Testis (tissue), 3 donors: ENCODE measurements around the gene KAT8. TPM values are rescaled to one million over a fixed set of nuclear protein-coding genes. Genes with fewer than 3 reads are reported as not detected.

ENCODE experiments used
- DNase-seq: peaks from one replicate; pipeline ENCODE4 v3.0.0-alpha.2; 2019
- H3K27ac ChIP-seq, 2 donors: fragments of 200-600 bp; sonication (generic); one replicate each; pipeline ENCODE4 v1.5.1; 2019
- H3K27me3 ChIP-seq: fragments of 200-600 bp; sonication (generic); one replicate; pipeline ENCODE4 v1.5.1; 2019
- H3K36me3 ChIP-seq: fragments of 200-600 bp; sonication (generic); one replicate; pipeline ENCODE4 v1.5.1; 2017; ENCODE audit warnings: low read depth; ENCODE audit errors: missing control alignments
- H3K4me1 ChIP-seq: fragments of 200-600 bp; sonication (generic); one replicate; pipeline ENCODE4 v1.5.1; 2019
- H3K4me3 ChIP-seq, 2 donors: fragments of 200-600 bp; sonication (generic); one replicate each; pipeline ENCODE4 v1.5.1; 2017 to 2019
- H3K9me3 ChIP-seq: fragments of 200-600 bp; sonication (generic); one replicate; pipeline ENCODE4 v1.5.1; 2017
- CTCF ChIP-seq, 3 experiments: fragments of 450-650 bp in 2 of 3; fragments of 200-600 bp in 1 of 3; sonication (generic) in 1 of 3; IDR thresholded peaks; one replicate each; pipeline ENCODE4 v1.5.1; 2016 to 2019; ENCODE audit warnings: antibody characterized with exemption in 3 of 3, mild to moderate bottlenecking in 2 of 3, moderate library complexity in 1 of 3
- POLR2A ChIP-seq: fragments of 450-650 bp; IDR thresholded peaks from one replicate; pipeline ENCODE4 v1.6.1; 2017; ENCODE audit warnings: antibody characterized with exemption, mild to moderate bottlenecking, moderate library complexity
- WGBS, 2 donors: methylation state at CpG; one replicate each; pipeline ENCODE4 v1.1.5; 2018; 5-methylcytosine and 5-hydroxymethylcytosine counted together
- intact Hi-C: fragments of 100-400 bp; cut with DNase I; formaldehyde crosslinking; loops from one replicate; pipeline ENCODE4 v1.15.1; 2023; ENCODE audit warnings: low total_unique reads
- polyA plus RNA-seq: library from polyadenylated mRNA; stranded (reverse); fragments of 350-450 nt; fragmentation: Illumina TruSeq; extraction: RNeasy Lipid Tissue Mini Kit (QIAGEN cat#74804); gene quantifications from one replicate; pipeline ENCODE4 v1.2.3, GENCODE V29; 2014; ENCODE audit warnings: low read depth, low replicate concordance; ENCODE audit not compliant: insufficient read depth
- total RNA-seq, 2 donors: library from RNA; depleted of rRNA; stranded (reverse); fragments of >200 nt; gene quantifications; one replicate each; pipeline ENCODE4 v1.2.3, GENCODE V29; 2016

KAT8 gene
- total and polyA plus RNA-seq, 3 donors from 2014 or later: 86.0 to 111 (median 96.9) TPM

GRCh38 chr16:31145398-31145990 lies 28.0 kb downstream of the KAT8 start:
- DNase-seq: no peak
- no peak overlapping the region for H3K4me3 ChIP-seq
- peaks cover 10% of the 10 kb centered on the region for H3K4me1 ChIP-seq
- H3K9me3 ChIP-seq: no peaks in the 10 kb centered on the region
- no peaks in the 10 kb centered on the region for H3K36me3 ChIP-seq
- intact Hi-C loops: loop anchor here (10.0 kb wide), 2 partner anchors 61 to 161 kb away; partner anchors contain the start of genes HSD3B7 and PRSS53
- H3K27ac ChIP-seq: no peak overlapping the region
- 73 to 76% methylated on average over 8 to 12 of the region's 12 CpGs for WGBS, 2 donors
- TF ChIP-seq CTCF (IDR thresholded peaks at IDR 0.05) (no peak), POLR2A (no peak)
- no peaks in the 10 kb centered on the region for H3K27me3 ChIP-seq

- TF ChIP-seq CTCF (IDR thresholded peaks at IDR 0.05): no peak
- TF ChIP-seq POLR2A: no peak
- Histone ChIP-seq H3K27ac (no peak overlapping the region), H3K4me1 (no peaks in the 10 kb centered on the region), H3K9me3 (no peaks in the 10 kb centered on the region), H3K36me3 (no peaks in the 10 kb centered on the region), H3K27me3 (no peaks in the 10 kb centered on the region), H3K4me3 (no peak overlapping the region)
- DNase-seq: no peak
- intact Hi-C loops: loop anchor here (10.0 kb wide), 2 partner anchors 63 to 163 kb away; partner anchors contain the start of genes HSD3B7 and PRSS53
- WGBS, 2 donors: 89 to 94% methylated on average over 3 of the region's 3 CpGs
Measured at GRCh38 chr16:31147574-31147973, 30.1 kb downstream of the KAT8 start.

DNA sequence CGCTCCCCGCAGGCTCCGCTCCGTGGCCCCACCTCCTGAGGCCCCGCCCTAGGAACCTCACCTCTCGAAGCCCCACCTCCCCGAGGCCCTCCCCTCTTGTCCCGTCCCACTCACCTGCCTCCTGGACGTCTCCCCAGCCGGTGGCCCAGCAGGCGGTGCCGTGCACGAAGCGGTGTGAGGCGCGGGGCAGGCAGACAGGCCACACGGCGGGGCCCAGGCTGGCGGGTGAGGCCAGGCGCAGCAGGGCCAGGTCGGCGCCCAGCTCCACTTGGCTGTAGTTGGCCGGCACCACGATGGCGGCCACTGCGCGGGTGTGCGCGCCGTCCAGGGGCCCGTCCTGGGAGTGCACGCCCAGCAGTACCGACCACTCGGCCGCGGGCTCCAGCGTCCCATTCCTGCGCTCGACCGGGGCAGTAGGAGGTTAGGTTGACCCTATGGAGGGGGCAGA lies 30.8 kb downstream of the KAT8 start:
- WGBS, 2 donors: 11 to 33% methylated on average over 14 to 39 of the region's 40 CpGs
- Histone ChIP-seq H3K36me3 (no peaks in the 10 kb centered on the region), H3K27me3 (no peaks in the 10 kb centered on the region), H3K27ac (no peak overlapping the region), H3K4me1 (no peaks in the 10 kb centered on the region), H3K4me3 (peak overlapping the region in 1 of 2 donors; percentile 56), H3K9me3 (no peaks in the 10 kb centered on the region)
- TF ChIP-seq POLR2A: no peak
- no peak for TF ChIP-seq CTCF (IDR thresholded peaks at IDR 0.05)
- peak; percentile 39 for DNase-seq
- intact Hi-C loops: loop anchor here (10.0 kb wide), 2 partner anchors 64 to 164 kb away; partner anchors contain the start of genes HSD3B7 and PRSS53

- intact Hi-C loops: loop anchor here (10.0 kb wide), 2 partner anchors 64 to 164 kb away; partner anchors contain the start of genes HSD3B7 and PRSS53
- WGBS, 2 donors: 28 to 69% methylated on average over 8 to 25 of the region's 25 CpGs
Measured at GRCh38 chr16:31148896-31149295, 31.4 kb downstream of the KAT8 start.

More at GRCh38 chr16:31148896-31149295, 31.4 kb downstream of the KAT8 start:
- H3K27me3 ChIP-seq: no peaks in the 10 kb centered on the region
- no peaks in the 10 kb centered on the region for H3K36me3 ChIP-seq
- H3K9me3 ChIP-seq: no peaks in the 10 kb centered on the region
- no peak overlapping the region for H3K27ac ChIP-seq
- no peak for TF ChIP-seq CTCF (IDR thresholded peaks at IDR 0.05)
- TF ChIP-seq POLR2A: no peak
- H3K4me1 ChIP-seq: no peaks in the 10 kb centered on the region
- no peak overlapping the region for H3K4me3 ChIP-seq
- DNase-seq: no peak
